ENCODE data around the gene UGT1A7.
"Not testable (repeated sequence)": the region's sequence is repeated elsewhere in the genome, so short reads cannot be mapped to it uniquely, and the experiment has no call there.

DNA sequence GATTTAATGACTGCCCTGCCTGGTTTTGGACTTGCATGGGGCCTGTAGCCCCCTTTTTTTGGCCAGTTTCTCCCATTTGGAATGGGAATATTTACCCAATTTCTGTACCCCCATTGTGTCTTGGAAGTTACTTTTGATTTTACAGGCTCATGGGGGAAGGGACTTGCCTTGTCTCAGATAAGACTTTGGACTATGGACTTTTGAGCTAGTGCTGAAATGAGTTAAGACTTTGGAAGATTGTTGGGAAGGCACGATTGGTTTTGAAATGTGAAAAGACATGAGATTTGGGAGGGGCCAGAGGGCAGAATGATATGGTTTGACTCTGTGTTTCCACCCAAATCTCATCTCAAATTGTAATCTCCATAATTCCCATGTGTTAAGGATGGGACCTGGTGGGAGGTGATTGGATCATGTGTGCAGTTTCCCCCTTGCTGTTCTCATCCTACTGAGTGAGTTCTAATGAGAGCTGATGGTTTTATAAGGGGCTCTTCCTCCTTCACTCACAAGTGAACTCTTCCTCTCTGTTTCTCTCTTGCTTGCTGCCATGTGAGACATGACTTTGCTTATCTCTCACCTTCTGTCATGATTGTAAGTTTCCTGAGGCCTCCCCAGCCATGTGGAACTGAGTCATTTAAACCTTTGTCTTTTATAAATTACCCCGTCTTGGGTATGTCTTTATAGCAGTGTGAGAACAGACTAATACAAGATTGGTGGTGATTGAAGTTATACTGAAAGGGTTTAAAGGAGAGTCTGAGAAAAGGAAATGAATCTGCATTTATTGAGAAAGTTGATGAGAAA, 69.7 kb downstream of the UGT1A7 start:
- TF ChIP-seq, protein P1, sequence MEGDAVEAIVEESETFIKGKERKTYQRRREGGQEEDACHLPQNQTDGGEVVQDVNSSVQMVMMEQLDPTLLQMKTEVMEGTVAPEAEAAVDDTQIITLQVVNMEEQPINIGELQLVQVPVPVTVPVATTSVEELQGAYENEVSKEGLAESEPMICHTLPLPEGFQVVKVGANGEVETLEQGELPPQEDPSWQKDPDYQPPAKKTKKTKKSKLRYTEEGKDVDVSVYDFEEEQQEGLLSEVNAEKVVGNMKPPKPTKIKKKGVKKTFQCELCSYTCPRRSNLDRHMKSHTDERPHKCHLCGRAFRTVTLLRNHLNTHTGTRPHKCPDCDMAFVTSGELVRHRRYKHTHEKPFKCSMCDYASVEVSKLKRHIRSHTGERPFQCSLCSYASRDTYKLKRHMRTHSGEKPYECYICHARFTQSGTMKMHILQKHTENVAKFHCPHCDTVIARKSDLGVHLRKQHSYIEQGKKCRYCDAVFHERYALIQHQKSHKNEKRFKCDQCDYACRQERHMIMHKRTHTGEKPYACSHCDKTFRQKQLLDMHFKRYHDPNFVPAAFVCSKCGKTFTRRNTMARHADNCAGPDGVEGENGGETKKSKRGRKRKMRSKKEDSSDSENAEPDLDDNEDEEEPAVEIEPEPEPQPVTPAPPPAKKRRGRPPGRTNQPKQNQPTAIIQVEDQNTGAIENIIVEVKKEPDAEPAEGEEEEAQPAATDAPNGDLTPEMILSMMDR (IDR thresholded peaks at IDR 0.05; ENCODE audit: low read depth, low read length, poor library complexity, severe bottlenecking), result not testable (repeated sequence)
- not testable (repeated sequence) for TF ChIP-seq EZH2phosphoT487 (IDR thresholded peaks at IDR 0.05; ENCODE audit: borderline replicate concordance, low read length)

Measured in DOHH2 (cell line).